ENCODE data around the gene MCRIP2.

DNA sequence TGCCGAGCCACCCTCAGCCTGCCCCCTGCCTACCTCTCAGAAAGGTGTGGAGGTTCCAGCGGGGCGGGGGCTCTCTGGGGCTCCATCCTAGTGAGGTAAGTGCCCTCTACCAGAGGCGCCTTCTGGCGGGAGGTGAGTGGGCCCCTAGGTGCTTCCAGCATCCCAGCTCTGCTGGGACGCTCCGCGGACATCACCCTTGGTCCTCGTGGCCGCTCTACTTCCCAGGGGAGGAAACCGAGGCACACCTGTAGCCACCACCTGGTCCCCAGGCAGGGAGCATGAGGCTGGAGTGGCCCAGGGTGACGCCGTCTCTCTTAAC, 1.4 kb downstream of the MCRIP2 start:
- TF ChIP-seq, protein P1, sequence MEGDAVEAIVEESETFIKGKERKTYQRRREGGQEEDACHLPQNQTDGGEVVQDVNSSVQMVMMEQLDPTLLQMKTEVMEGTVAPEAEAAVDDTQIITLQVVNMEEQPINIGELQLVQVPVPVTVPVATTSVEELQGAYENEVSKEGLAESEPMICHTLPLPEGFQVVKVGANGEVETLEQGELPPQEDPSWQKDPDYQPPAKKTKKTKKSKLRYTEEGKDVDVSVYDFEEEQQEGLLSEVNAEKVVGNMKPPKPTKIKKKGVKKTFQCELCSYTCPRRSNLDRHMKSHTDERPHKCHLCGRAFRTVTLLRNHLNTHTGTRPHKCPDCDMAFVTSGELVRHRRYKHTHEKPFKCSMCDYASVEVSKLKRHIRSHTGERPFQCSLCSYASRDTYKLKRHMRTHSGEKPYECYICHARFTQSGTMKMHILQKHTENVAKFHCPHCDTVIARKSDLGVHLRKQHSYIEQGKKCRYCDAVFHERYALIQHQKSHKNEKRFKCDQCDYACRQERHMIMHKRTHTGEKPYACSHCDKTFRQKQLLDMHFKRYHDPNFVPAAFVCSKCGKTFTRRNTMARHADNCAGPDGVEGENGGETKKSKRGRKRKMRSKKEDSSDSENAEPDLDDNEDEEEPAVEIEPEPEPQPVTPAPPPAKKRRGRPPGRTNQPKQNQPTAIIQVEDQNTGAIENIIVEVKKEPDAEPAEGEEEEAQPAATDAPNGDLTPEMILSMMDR (IDR thresholded peaks at IDR 0.05; ENCODE audit: low read depth, low read length, missing input control) = no peak
- TF ChIP-seq YY1 (IDR thresholded peaks at IDR 0.05) (no peak), EGR1 (IDR thresholded peaks at IDR 0.05; ENCODE audit: low read depth in 2 of 2) (no peak), SP1 (IDR thresholded peaks at IDR 0.05) (no peak), TAF1 (conservative IDR thresholded peaks at IDR 0.05) (no peak)
- TF ChIP-seq, protein P2, sequence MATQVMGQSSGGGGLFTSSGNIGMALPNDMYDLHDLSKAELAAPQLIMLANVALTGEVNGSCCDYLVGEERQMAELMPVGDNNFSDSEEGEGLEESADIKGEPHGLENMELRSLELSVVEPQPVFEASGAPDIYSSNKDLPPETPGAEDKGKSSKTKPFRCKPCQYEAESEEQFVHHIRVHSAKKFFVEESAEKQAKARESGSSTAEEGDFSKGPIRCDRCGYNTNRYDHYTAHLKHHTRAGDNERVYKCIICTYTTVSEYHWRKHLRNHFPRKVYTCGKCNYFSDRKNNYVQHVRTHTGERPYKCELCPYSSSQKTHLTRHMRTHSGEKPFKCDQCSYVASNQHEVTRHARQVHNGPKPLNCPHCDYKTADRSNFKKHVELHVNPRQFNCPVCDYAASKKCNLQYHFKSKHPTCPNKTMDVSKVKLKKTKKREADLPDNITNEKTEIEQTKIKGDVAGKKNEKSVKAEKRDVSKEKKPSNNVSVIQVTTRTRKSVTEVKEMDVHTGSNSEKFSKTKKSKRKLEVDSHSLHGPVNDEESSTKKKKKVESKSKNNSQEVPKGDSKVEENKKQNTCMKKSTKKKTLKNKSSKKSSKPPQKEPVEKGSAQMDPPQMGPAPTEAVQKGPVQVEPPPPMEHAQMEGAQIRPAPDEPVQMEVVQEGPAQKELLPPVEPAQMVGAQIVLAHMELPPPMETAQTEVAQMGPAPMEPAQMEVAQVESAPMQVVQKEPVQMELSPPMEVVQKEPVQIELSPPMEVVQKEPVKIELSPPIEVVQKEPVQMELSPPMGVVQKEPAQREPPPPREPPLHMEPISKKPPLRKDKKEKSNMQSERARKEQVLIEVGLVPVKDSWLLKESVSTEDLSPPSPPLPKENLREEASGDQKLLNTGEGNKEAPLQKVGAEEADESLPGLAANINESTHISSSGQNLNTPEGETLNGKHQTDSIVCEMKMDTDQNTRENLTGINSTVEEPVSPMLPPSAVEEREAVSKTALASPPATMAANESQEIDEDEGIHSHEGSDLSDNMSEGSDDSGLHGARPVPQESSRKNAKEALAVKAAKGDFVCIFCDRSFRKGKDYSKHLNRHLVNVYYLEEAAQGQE (IDR thresholded peaks at IDR 0.05) = no peak
- TF ChIP-seq, protein P3, sequence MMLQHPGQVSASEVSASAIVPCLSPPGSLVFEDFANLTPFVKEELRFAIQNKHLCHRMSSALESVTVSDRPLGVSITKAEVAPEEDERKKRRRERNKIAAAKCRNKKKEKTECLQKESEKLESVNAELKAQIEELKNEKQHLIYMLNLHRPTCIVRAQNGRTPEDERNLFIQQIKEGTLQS (IDR thresholded peaks at IDR 0.05) = no peak
- TF ChIP-seq, protein P4, sequence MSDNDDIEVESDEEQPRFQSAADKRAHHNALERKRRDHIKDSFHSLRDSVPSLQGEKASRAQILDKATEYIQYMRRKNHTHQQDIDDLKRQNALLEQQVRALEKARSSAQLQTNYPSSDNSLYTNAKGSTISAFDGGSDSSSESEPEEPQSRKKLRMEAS (IDR thresholded peaks at IDR 0.05) = no peak
